Suprapubic skin (tissue), 3 donors: ENCODE data around the gene E2F6.

Experiments
- CTCF ChIP-seq, 2 donors: fragments of 200-600 bp in 1 of 2; fragments of 450-650 bp in 1 of 2; sonication (generic) in 1 of 2; IDR thresholded peaks; one replicate each; pipeline ENCODE4 v1.5.1; 2016 to 2019; ENCODE audit warnings: antibody characterized with exemption in 2 of 2, mild to moderate bottlenecking in 1 of 2, moderate library complexity in 1 of 2
- POLR2A ChIP-seq, 2 donors: fragments of 450-650 bp; IDR thresholded peaks; one replicate each; pipeline ENCODE4 v1.6.1; 2017; ENCODE audit warnings: antibody characterized with exemption in 2 of 2, mild to moderate bottlenecking in 2 of 2, moderate library complexity in 2 of 2

- TF ChIP-seq POLR2A (IDR thresholded peaks at IDR 0.05) (no peak), CTCF (IDR thresholded peaks at IDR 0.05) (no peak)
Measured at GRCh38 chr2:11398750-11399437, 67.1 kb downstream of the E2F6 start.
